Endothelial cell of umbilical vein (primary cell): ENCODE measurements around the gene RIPK3. TPM values are rescaled to one million over a fixed set of nuclear protein-coding genes. Genes with fewer than 3 reads are reported as not detected.

Experiments used
- BruUV-seq: library from RNA; stranded (reverse); fragments of 400-500 nt; replicated peaks from 2 replicates; lab custom pipeline; 2021; lab: Mats Ljungman, UMichigan
- CTCF ChIA-PET: fragments of 300-600, 350-600 bp; sonication (Branson Sonifier 250); formaldehyde crosslinking; loops from one replicate; lab custom pipeline; 2021; ENCODE audit warnings: antibody characterized with exemption, inconsistent platforms; lab: Charles Lee
- POLR2A ChIA-PET: fragments of 300-600, 350-600 bp; sonication (Branson Sonifier 250); formaldehyde crosslinking; loops from one replicate; lab custom pipeline; 2021; ENCODE audit warnings: antibody characterized with exemption, inconsistent platforms; lab: Charles Lee
- DNase-seq: peaks from one replicate; pipeline ENCODE4 v3.0.0-alpha.2; 2011; ENCODE audit warnings: low read depth, low spot score
- FAIRE-seq: peaks from 2 replicates; lab custom pipeline; 2011; peaks lifted over from hg19 to GRCh38; lab: Jason Lieb, UNC
- H2AFZ ChIP-seq: 2 replicates; pipeline ENCODE4 v1.6.0; 2012; ENCODE audit warnings: low read depth, low read length, control low read depth, inconsistent platforms
- H3K27ac ChIP-seq: 2 replicates; pipeline ENCODE4 v1.5.1; 2011; ENCODE audit warnings: low read depth, mild to moderate bottlenecking, control low read depth, low read length, moderate library complexity; ENCODE audit not compliant: insufficient read depth
- H3K27me3 ChIP-seq, 2 experiments: 2 replicates each; pipeline versions ENCODE4 v1.6.0 to v1.6.1; 2011; ENCODE audit warnings: low read length in 2 of 2, mixed read lengths in 1 of 2; ENCODE audit not compliant: control insufficient read depth in 2 of 2, insufficient read depth in 2 of 2
- H3K36me3 ChIP-seq, 2 experiments: 2 replicates in 1 of 2; 3 replicates in 1 of 2; pipeline ENCODE4 v1.5.1; 2011; ENCODE audit warnings: low read length in 2 of 2, mild to moderate bottlenecking in 1 of 2, moderate library complexity in 1 of 2; ENCODE audit not compliant: control insufficient read depth in 2 of 2, insufficient read depth in 2 of 2; ENCODE audit errors: extremely low read depth in 1 of 2
- H3K4me1 ChIP-seq: 3 replicates; pipeline ENCODE4 v1.5.1; 2011; ENCODE audit warnings: mild to moderate bottlenecking, low read length; ENCODE audit not compliant: control insufficient read depth, insufficient read depth; ENCODE audit errors: extremely low read depth
- H3K4me2 ChIP-seq: 2 replicates; pipeline ENCODE4 v1.6.1; 2011; ENCODE audit warnings: low read length, control low read depth, mixed read lengths; ENCODE audit not compliant: insufficient read depth
- H3K4me3 ChIP-seq, 3 experiments: fragments of 200-600 bp in 1 of 3; sonication (generic), shearing (Covaris generic) in 1 of 3; replicated peaks in 1 of 3; 2 replicates each; pipeline ENCODE4 v1.5.1; 2011 to 2016; ENCODE audit warnings: control low read depth in 3 of 3, low read length in 3 of 3, mild to moderate bottlenecking in 2 of 3, inconsistent platforms in 1 of 3, low read depth in 1 of 3, moderate library complexity in 1 of 3; ENCODE audit not compliant: insufficient read depth in 1 of 3
- H3K79me2 ChIP-seq: 2 replicates; pipeline ENCODE4 v1.6.0; 2012; ENCODE audit warnings: low read length, inconsistent platforms; ENCODE audit not compliant: control insufficient read depth, insufficient read depth
- H3K9ac ChIP-seq: replicated peaks from 2 replicates; pipeline ENCODE3; 2011; ENCODE audit warnings: low read length, control low read depth; ENCODE audit not compliant: insufficient read depth; ENCODE audit errors: extremely low read depth
- H3K9me1 ChIP-seq: replicated peaks from 3 replicates; pipeline ENCODE4 v1.6.0; 2011; ENCODE audit warnings: mild to moderate bottlenecking, low read length; ENCODE audit not compliant: control insufficient read depth, insufficient read depth; ENCODE audit errors: extremely low read depth
- H3K9me3 ChIP-seq: replicated peaks from 2 replicates; pipeline ENCODE4 v1.5.1; 2012; ENCODE audit warnings: low read length, inconsistent platforms; ENCODE audit not compliant: control insufficient read depth, insufficient read depth
- H4K20me1 ChIP-seq: replicated peaks from 2 replicates; pipeline ENCODE3; 2011; ENCODE audit warnings: mild to moderate bottlenecking, low read length; ENCODE audit not compliant: control insufficient read depth, insufficient read depth; ENCODE audit errors: extremely low read depth
- CTCF ChIP-seq, 2 donors: IDR thresholded peaks; 1 replicate in 1 of 2; 2 replicates in 1 of 2; pipeline ENCODE4 v1.5.1; 2011; ENCODE audit warnings: low read length in 2 of 2, mild to moderate bottlenecking in 2 of 2, moderate library complexity in 2 of 2, control low read depth in 1 of 2, inconsistent platforms in 1 of 2, low read depth in 1 of 2; ENCODE audit not compliant: insufficient read depth in 1 of 2; ENCODE audit errors: extremely low read depth in 1 of 2
- EZH2 ChIP-seq: IDR thresholded peaks from 2 replicates; pipeline ENCODE4 v1.6.1; 2012; ENCODE audit warnings: borderline replicate concordance, low read depth, mild to moderate bottlenecking, moderate library complexity, low read length, inconsistent platforms; ENCODE audit not compliant: severe bottlenecking
- FOS ChIP-seq: IDR thresholded peaks from 2 replicates; pipeline ENCODE4 v1.6.1; 2011; ENCODE audit warnings: mild to moderate bottlenecking, low read length, moderate library complexity, borderline replicate concordance; ENCODE audit not compliant: insufficient read depth
- GATA2 ChIP-seq: IDR thresholded peaks from 2 replicates; pipeline ENCODE4 v1.7.0; 2011; ENCODE audit warnings: low read depth, mild to moderate bottlenecking, moderate library complexity, mixed read lengths, low read length; ENCODE audit not compliant: insufficient read length, insufficient read depth
- JUN ChIP-seq: IDR thresholded peaks from 2 replicates; pipeline ENCODE4 v1.6.1; 2011; ENCODE audit warnings: borderline replicate concordance, low read depth; ENCODE audit not compliant: insufficient read length, insufficient read depth
- MAX ChIP-seq: IDR thresholded peaks from 2 replicates; pipeline ENCODE4 v1.6.1; 2011; ENCODE audit not compliant: insufficient read depth, insufficient read length
- MYC ChIP-seq: IDR thresholded peaks from one replicate; pipeline ENCODE4 v1.6.1; 2011; ENCODE audit warnings: mild to moderate bottlenecking, low read depth, low read length
- POLR2A ChIP-seq: IDR thresholded peaks from 2 replicates; pipeline ENCODE4 v1.6.1; 2012; ENCODE audit warnings: low read depth, mild to moderate bottlenecking, control low read depth, low read length
- POLR2AphosphoS5 ChIP-seq: IDR thresholded peaks from 2 replicates; pipeline ENCODE4 v1.6.1; 2012; ENCODE audit warnings: low read depth, mild to moderate bottlenecking, control low read depth, low read length, moderate library complexity; ENCODE audit not compliant: insufficient read depth
- dilution Hi-C: fragments of 300-500 bp; cut with MboI; formaldehyde crosslinking; loops from one replicate; pipeline ENCODE4 v1.15.0; 2019; ENCODE audit warnings: low sequenced_read_pairs; ENCODE audit not compliant: extremely low pct_ligation_motif_present
- intact Hi-C: fragments of 100-400 bp; cut with micrococcal nuclease; formaldehyde crosslinking; loops from one replicate; pipeline ENCODE4 v1.10.0; 2022
- polyA plus RNA-seq, 4 experiments: library from polyadenylated mRNA; depleted of rRNA in 3 of 4; stranded (reverse) in 3 of 4; unstranded in 1 of 4; fragments of >200 nt; gene quantifications; 2 replicates each; pipeline versions ENCODE4 v1.2.1 to v1.2.3, GENCODE V29; 2011 to 2012; ENCODE audit warnings: missing spikeins in 1 of 4
- total RNA-seq: library from RNA; stranded (reverse); gene quantifications from 2 replicates; pipeline ENCODE4 v1.2.3, GENCODE V29; 2021

Gene RIPK3
- total and polyA plus RNA-seq, 2 donors (not counting 3 experiments of a cell fraction or from before 2014, with no cell fraction given): 3.1 to 5.1 TPM

GRCh38 chr14:24340606-24341005, 815 bp upstream of the RIPK3 start:
- dilution Hi-C loops: no loop called here

More at GRCh38 chr14:24340606-24341005, 815 bp upstream of the RIPK3 start:
- no peak overlapping the region for H3K4me3 ChIP-seq
- H3K27me3 ChIP-seq: peaks cover 5 to 9% of the 10 kb centered on the region in 2 experiments
- no peaks in the 10 kb centered on the region for H3K36me3 ChIP-seq
- no peaks in the 10 kb centered on the region for H3K9me3 ChIP-seq
- H3K79me2 ChIP-seq: no peaks in the 10 kb centered on the region
- BruUV-seq: no TSS peak
- H3K9ac ChIP-seq: no peak overlapping the region
- ChIA-PET POLR2A (no interaction called here), CTCF (interaction anchor here (0.9 to 20.1 kb wide), 4 partner anchors 8 to 93 kb away, joined by 3 to 811 read pairs (median 10); partner anchors contain the start of genes CBLN3 and KHNYN)
- H3K4me2 ChIP-seq: no peak overlapping the region
- no peak overlapping the region for H3K27ac ChIP-seq
- no peak for DNase-seq
- TF ChIP-seq GATA2 (no peak), FOS (no peak), JUN (no peak), CTCF (IDR thresholded peaks at IDR 0.05; ENCODE audit: extremely low read depth in 1 of 2, insufficient read depth in 1 of 2, low read depth in 1 of 2, low read length in 2 of 2) (no peak), MAX (no peak), EZH2 (no peak), POLR2A (no peak), POLR2AphosphoS5 (no peak), MYC (no peak)
- no peak overlapping the region for H2AFZ ChIP-seq
- no peaks in the 10 kb centered on the region for H4K20me1 ChIP-seq
- H3K9me1 ChIP-seq: no peaks in the 10 kb centered on the region
- FAIRE-seq: no peak
- intact Hi-C loops: no loop called here
- peaks cover 17% of the 10 kb centered on the region for H3K4me1 ChIP-seq
